D721Med (cell line): ENCODE results near the gene CORO2A.

Experiments used
- DNase-seq: peaks from one replicate; pipeline ENCODE4 v3.0.0; 2011; ENCODE audit warnings: low spot score; ENCODE audit not compliant: insufficient read length
- FAIRE-seq: peaks from 2 replicates; lab custom pipeline; 2011; peaks lifted over from hg19 to GRCh38; lab: Jason Lieb, UNC
- CTCF ChIP-seq: IDR thresholded peaks from 2 replicates; pipeline ENCODE4 v1.5.1; 2012; ENCODE audit warnings: mild to moderate bottlenecking, control low read depth; ENCODE audit not compliant: insufficient read depth; ENCODE audit errors: missing control alignments

CORO2A gene

GRCh38 chr9:98203153-98203552 lies 10.7 kb upstream of the CORO2A start:
- no peak for TF ChIP-seq CTCF
- DNase-seq (no peak), FAIRE-seq (no peak)

GRCh38 chr9:98202252-98202651 lies 9.8 kb upstream of the CORO2A start:
- no peak for DNase-seq
- no peak for TF ChIP-seq CTCF
- no peak for FAIRE-seq

DNA sequence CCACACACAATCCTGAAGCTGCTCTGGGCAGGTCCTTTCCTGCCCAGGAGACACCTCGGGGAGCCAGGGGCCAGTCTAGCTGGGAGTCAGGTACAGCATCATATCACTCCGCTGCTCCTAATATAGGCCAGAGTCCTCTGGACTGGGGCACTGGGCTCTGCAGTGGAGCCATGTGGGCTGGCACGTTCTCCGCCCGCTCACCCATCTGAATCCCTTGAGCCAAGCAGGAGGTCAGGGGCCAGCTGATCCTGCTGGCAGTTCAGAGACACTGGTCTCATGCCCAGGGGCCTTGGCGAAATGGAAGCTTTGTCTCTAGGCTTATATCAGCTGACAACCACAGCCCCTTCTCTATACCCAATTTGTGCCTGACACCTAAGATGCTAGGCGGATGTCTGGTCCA lies 9.3 kb upstream of the CORO2A start:
- DNase-seq (no peak), FAIRE-seq (no peak)
- TF ChIP-seq CTCF: no peak

GRCh38 chr9:98201102-98201501 lies 8.7 kb upstream of the CORO2A start:
- FAIRE-seq: no peak
- TF ChIP-seq CTCF: no peak
- no peak for DNase-seq

DNA sequence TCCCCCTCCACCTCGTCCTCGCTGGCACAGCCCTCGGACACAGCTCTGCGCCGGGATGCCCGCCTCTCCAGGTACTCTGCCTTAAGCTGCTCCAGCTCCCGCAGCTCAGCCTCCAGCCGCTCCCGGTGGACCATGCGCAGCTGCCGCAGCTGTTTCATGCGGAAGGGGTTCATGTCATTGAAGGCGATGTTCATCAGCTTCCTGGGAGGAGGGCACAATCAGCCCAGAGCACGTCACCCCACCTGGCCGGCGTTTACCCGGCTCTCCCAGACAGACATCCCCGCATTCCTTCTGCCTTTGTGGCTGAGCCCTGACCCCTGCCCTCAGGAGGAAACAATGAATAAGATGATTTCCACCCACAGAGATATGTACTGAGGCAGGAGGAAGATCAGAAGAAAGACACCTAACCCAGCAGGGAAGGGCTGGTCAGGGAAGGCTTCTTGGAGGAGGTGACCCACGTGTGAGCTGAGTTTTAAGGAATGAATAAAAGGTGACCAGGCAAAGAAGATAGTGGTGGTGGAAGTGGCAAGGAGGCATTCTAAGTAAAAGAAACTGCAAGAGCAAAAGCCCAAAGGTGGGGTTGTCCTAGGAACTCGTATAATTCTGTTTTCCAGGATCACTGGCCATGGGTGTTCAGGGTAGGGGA lies 7.1 kb upstream of the CORO2A start:
- no peak for TF ChIP-seq CTCF
- FAIRE-seq (no peak), DNase-seq (no peak)

DNA sequence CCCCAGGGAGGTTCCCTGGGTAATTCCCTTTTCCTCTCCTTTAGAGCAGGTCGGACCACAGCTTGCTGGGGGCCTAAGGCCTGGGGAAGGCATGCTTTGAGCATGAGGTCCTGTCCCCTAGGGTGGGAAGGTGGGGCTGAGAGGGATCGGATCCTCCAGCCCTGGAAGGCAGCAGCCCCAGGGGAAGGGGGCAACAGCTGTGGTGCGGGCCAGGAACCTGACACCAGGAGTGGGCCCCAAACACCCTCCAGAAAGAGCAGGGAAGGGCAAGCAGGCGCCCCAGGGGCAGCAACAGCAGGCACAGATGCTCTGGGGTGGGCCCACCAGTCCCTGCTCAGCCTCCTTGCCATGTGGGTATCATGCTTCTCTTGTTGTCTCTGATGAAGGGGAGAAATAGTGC lies 3.2 kb upstream of the CORO2A start:
- no peak for DNase-seq
- TF ChIP-seq CTCF: no peak
- no peak for FAIRE-seq

DNA sequence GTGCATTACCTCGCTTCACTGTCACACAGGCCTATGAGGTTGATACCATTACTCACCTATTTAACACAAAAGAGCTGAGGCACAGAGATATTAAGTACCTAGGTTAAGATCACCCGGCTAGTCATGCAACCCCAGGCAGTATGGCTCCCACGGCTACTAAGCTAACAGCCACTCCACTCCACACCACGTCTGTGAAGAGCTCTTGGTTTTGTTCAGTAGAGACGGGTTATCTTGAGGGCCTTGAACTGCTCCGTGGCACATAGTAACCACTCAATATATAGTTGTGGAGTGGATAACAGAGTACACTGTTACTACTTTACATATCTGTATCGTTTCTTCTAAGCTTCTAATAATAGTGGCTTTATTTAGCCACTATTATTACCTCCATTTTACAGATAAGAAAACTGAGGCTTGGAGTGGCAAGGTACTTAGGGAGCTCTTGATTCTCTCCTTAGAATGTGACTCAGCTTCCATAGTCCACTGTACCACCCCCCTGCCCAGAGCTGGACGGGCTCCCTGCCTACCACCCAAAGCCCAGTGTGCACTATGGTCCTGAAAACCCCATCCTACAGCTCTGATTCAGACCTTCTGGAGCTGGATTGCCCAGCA lies 1.0 kb upstream of the CORO2A start:
- no peak for TF ChIP-seq CTCF
- DNase-seq: no peak
- FAIRE-seq: no peak
